NB4 (cell line): ENCODE measurements around the gene COL4A1.

Experiments
- MYC ChIP-seq: IDR thresholded peaks from 2 replicates; pipeline ENCODE4 v1.6.1; 2011; ENCODE audit warnings: low read depth, low read length
- POLR2A ChIP-seq: IDR thresholded peaks from 2 replicates; pipeline ENCODE4 v1.6.1; 2011; ENCODE audit warnings: mild to moderate bottlenecking; ENCODE audit not compliant: insufficient read length; ENCODE audit errors: extremely low read depth
- TF ChIP-seq, protein P1 (sequence below): IDR thresholded peaks from one replicate; pipeline ENCODE4 v1.5.1; 2012; ENCODE audit warnings: low read depth, low read length
- TF ChIP-seq, protein P2 (sequence below): IDR thresholded peaks from 2 replicates; pipeline ENCODE4 v1.6.1; 2011; ENCODE audit warnings: low read depth, low read length

DNA sequence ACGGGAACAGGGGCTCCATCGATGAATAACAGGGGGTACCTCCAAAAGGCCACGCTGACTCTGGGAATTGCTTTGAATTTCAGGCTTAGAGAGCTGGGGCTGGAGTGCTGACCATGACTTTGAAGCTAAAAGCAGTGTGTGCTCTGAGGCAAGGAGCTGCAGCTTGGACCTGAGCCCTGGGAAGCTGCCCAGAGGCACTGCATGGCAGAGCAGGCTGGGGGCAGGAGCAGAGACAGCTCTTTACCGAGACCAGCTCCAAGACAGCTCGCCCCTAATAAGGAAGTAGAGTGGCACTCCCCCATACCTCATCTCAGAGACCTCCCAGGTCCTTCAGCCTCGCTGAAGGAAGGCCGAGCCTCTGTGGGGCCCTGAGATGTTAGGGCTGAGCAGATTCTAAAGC, 200.2 kb downstream of the COL4A1 start:
- TF ChIP-seq POLR2A (no peak), MYC (no peak)
- TF ChIP-seq, protein P1, sequence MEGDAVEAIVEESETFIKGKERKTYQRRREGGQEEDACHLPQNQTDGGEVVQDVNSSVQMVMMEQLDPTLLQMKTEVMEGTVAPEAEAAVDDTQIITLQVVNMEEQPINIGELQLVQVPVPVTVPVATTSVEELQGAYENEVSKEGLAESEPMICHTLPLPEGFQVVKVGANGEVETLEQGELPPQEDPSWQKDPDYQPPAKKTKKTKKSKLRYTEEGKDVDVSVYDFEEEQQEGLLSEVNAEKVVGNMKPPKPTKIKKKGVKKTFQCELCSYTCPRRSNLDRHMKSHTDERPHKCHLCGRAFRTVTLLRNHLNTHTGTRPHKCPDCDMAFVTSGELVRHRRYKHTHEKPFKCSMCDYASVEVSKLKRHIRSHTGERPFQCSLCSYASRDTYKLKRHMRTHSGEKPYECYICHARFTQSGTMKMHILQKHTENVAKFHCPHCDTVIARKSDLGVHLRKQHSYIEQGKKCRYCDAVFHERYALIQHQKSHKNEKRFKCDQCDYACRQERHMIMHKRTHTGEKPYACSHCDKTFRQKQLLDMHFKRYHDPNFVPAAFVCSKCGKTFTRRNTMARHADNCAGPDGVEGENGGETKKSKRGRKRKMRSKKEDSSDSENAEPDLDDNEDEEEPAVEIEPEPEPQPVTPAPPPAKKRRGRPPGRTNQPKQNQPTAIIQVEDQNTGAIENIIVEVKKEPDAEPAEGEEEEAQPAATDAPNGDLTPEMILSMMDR: no peak
- TF ChIP-seq, protein P2, sequence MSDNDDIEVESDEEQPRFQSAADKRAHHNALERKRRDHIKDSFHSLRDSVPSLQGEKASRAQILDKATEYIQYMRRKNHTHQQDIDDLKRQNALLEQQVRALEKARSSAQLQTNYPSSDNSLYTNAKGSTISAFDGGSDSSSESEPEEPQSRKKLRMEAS: no peak; the same call in 1 of the 2 replicates
